Gastroesophageal sphincter (tissue), 4 donors: ENCODE data around the gene INTS15. TPM values are rescaled to one million over a fixed set of nuclear protein-coding genes. Genes with fewer than 3 reads are reported as not detected.
A peak's percentile ranks its signal among the peaks of the same experiment; 100 is the strongest.

Source experiments
- ATAC-seq: fragments of 150-250 bp; one replicate; pipeline ENCODE4 v1.9.1; 2016; ENCODE audit warnings: mild to moderate bottlenecking, moderate library complexity
- H3K27ac ChIP-seq, 4 donors: fragments of 200-600 bp; sonication (generic) in 3 of 4; 1 replicate in 3 of 4; 2 replicates in 1 of 4; pipeline ENCODE4 v1.5.1; 2016 to 2019
- H3K27me3 ChIP-seq: fragments of 200-600 bp; sonication (generic); one replicate; pipeline ENCODE4 v1.5.1; 2019
- H3K36me3 ChIP-seq, 2 donors: fragments of 200-600 bp; sonication (generic); one replicate each; pipeline ENCODE4 v1.5.1; 2019; ENCODE audit warnings: control low read depth in 1 of 2
- H3K4me1 ChIP-seq, 3 donors: fragments of 200-600 bp; sonication (generic); 1 replicate in 2 of 3; 2 replicates in 1 of 3; pipeline ENCODE4 v1.5.1; 2016 to 2019; ENCODE audit warnings: control low read depth in 2 of 3
- H3K4me3 ChIP-seq, 2 donors: fragments of 200-600 bp; sonication (generic); one replicate each; pipeline ENCODE4 v1.5.1; 2019; ENCODE audit warnings: mild to moderate bottlenecking in 1 of 2, moderate library complexity in 1 of 2
- H3K9me3 ChIP-seq, 3 donors: fragments of 200-600 bp; sonication (generic); one replicate each; pipeline ENCODE4 v1.5.1; 2017 to 2019; ENCODE audit warnings: control low read depth in 2 of 3
- EP300 ChIP-seq: sonication (generic); formaldehyde crosslinking; IDR thresholded peaks from one replicate; pipeline ENCODE4 v1.6.1; 2017; ENCODE audit warnings: antibody characterized with exemption, mild to moderate bottlenecking
- POLR2A ChIP-seq, 2 donors: fragments of 450-650 bp; IDR thresholded peaks; one replicate each; pipeline ENCODE4 v1.6.1; 2017; ENCODE audit warnings: antibody characterized with exemption in 2 of 2, mild to moderate bottlenecking in 2 of 2, moderate library complexity in 1 of 2
- POLR2AphosphoS5 ChIP-seq: sonication (generic); formaldehyde crosslinking; IDR thresholded peaks from one replicate; pipeline ENCODE4 v1.6.1; 2017; ENCODE audit warnings: antibody characterized with exemption
- WGBS, 2 donors: methylation state at CpG; one replicate each; pipeline ENCODE4 v1.1.5; 2018; ENCODE audit warnings: low coverage in 1 of 2; 5-methylcytosine and 5-hydroxymethylcytosine counted together
- total RNA-seq, 4 donors: library from RNA; depleted of rRNA; stranded (reverse); fragments of >200 nt; gene quantifications; one replicate each; pipeline ENCODE4 v1.1.0, GENCODE V29; 2016
- TF ChIP-seq, protein P1 (sequence below), 4 experiments: fragments of 200-600 bp in 2 of 4; fragments of 450-650 bp in 2 of 4; sonication (generic) in 1 of 4; IDR thresholded peaks; one replicate each; pipeline ENCODE4 v1.5.1; 2017 to 2019; ENCODE audit warnings: antibody characterized with exemption in 4 of 4, mild to moderate bottlenecking in 2 of 4, moderate library complexity in 2 of 4

Gene INTS15
- total RNA-seq, 4 donors from 2014 or later: 25.6 to 34.5 (median 32.5) TPM

DNA sequence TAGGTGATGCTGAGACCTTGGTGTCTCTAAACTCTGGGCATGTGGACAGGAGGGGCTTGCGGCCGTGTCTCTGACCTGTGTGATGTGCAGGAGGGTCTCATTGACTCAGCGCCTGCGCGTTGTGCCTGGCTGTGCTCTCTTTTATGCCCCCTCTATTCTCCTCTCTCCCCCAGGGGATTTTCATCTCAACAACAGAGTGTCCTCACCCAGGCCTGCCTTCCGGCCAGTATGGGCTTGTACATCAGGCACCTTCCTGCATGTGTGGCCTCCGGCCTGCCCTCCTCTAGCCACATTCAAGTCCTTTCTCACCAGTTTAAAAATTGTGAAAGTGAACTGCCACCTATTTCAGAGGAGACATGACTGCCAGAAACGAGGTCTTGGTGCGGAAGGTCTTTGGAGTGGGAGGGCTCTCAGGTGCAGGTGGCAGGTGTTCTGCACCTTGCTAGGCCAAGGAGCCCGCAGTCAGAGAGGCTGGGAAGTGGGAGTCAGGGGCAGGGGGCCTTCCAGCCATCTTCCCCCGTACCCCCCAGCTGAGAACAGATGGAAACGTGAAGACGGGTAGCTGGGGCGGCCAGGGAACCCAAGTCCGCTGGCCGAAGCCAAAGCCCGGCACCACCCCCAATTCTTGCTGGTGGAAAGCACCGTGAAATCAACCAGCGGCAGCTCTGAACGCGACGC is 531 bp upstream of the INTS15 start:
- Histone ChIP-seq H3K9me3 (no peaks in the 10 kb centered on the region), H3K27ac (peak overlapping the region in 3 of 4 donors; percentile 91 to 93 (median 92)), H3K4me1 (peaks cover 0 to 24% (median 18%) of the 10 kb centered on the region in 3 donors), H3K36me3 (peaks cover 0 to 79% of the 10 kb centered on the region in 2 donors), H3K27me3 (no peaks in the 10 kb centered on the region), H3K4me3 (peak overlapping the region in 1 of 2 donors; percentile 91)
- TF ChIP-seq, protein P1, sequence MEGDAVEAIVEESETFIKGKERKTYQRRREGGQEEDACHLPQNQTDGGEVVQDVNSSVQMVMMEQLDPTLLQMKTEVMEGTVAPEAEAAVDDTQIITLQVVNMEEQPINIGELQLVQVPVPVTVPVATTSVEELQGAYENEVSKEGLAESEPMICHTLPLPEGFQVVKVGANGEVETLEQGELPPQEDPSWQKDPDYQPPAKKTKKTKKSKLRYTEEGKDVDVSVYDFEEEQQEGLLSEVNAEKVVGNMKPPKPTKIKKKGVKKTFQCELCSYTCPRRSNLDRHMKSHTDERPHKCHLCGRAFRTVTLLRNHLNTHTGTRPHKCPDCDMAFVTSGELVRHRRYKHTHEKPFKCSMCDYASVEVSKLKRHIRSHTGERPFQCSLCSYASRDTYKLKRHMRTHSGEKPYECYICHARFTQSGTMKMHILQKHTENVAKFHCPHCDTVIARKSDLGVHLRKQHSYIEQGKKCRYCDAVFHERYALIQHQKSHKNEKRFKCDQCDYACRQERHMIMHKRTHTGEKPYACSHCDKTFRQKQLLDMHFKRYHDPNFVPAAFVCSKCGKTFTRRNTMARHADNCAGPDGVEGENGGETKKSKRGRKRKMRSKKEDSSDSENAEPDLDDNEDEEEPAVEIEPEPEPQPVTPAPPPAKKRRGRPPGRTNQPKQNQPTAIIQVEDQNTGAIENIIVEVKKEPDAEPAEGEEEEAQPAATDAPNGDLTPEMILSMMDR (IDR thresholded peaks at IDR 0.05): no peak
- TF ChIP-seq POLR2AphosphoS5: no peak
- TF ChIP-seq EP300: no peak
- no peak for TF ChIP-seq POLR2A (IDR thresholded peaks at IDR 0.05)
- no peak for ATAC-seq
- 94 to 100% methylated on average over 2 to 4 of the region's 22 CpGs for WGBS, 2 donors

DNA sequence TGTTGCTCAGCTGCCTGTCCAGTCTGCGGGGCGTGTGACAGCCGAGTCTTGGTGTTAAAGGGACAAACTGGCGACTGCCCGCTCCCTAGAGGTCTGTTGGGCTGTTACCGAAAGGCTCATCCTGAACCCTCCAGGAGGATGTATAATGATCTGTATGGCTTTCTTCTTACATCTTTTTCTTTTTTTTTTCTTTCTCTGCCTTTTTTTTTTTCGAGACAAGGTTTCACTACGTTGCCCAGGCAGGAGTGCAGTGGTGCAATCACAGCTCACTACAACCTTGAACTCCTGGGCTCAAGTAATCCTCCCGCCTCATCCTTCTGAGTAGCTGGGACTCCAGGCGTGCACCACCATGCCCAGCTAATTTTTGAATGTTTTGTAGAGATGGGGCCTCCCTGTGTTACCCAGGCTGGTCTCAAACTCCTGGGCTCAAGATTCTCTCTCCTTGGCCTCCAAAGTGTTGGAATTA is 857 bp downstream of the INTS15 start:
- TF ChIP-seq EP300: no peak
- no peak for TF ChIP-seq POLR2AphosphoS5
- TF ChIP-seq, protein P1 (IDR thresholded peaks at IDR 0.05): no peak
- TF ChIP-seq POLR2A (IDR thresholded peaks at IDR 0.05): no peak
- Histone ChIP-seq H3K4me1 (peaks cover 0 to 24% (median 18%) of the 10 kb centered on the region in 3 donors), H3K27me3 (no peaks in the 10 kb centered on the region), H3K9me3 (no peaks in the 10 kb centered on the region), H3K36me3 (peaks cover 0 to 79% of the 10 kb centered on the region in 2 donors), H3K27ac (peak overlapping the region; percentile 10 to 93 (median 92)), H3K4me3 (peak overlapping the region; percentile 50 to 91)
- ATAC-seq: no peak
- 0 to 8% methylated on average over 3 to 6 of the region's 10 CpGs for WGBS, 2 donors

DNA sequence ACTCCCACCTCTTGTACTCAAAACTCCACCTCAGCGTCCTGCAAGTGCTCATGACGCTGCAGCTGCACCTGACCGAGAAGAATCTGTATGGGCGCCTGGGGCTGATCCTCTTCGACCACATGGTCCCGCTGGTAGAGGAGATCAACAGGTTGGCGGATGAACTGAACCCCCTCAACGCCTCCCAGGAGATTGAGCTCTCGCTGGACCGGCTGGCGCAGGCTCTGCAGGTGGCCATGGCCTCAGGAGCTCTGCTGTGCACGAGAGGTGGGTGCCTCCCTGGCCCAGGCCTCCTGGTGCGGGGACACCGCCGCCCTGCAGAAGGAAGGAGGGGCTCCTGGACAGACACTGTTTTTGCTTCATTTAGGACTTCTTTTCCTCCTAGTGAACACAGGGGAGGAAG is 10.3 kb downstream of the INTS15 start:
- no peak overlapping the region for H3K27ac ChIP-seq
- peaks cover 0 to 100% of the 10 kb centered on the region in 2 donors for H3K36me3 ChIP-seq
- H3K27me3 ChIP-seq: no peaks in the 10 kb centered on the region
- no peaks in the 10 kb centered on the region for H3K4me1 ChIP-seq
- whole genome bisulfite sequencing, 2 donors: no CpG with 5 or more reads among the region's 15 CpGs
- no peak overlapping the region for H3K4me3 ChIP-seq
- no peak for ATAC-seq
- H3K9me3 ChIP-seq: no peaks in the 10 kb centered on the region
- no peak for TF ChIP-seq EP300
- TF ChIP-seq, protein P1 (IDR thresholded peaks at IDR 0.05): no peak
- TF ChIP-seq POLR2AphosphoS5: no peak
- TF ChIP-seq POLR2A (IDR thresholded peaks at IDR 0.05): no peak

DNA sequence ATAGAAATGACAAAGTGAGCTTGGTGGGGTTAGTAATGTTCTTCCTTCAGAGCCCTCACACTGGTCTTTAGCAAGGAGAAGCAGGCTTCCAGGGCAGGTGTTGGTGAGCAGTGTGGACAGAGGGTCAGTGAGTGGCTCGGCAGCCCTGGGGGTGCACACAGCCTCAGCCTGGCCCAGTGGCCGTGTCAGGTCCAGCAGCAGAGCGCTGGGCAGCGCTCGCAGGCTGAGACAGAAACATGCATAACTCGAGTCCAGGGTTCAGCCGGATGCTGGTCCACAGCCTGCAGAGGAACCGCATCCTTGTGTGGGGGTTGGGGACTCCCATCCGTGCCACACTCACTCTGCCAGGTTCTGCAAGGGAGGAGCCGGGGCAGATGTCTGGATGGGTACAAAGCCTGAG is 14.6 kb downstream of the INTS15 start:
- no peak overlapping the region for H3K4me3 ChIP-seq
- no peak for TF ChIP-seq EP300
- TF ChIP-seq, protein P1 (IDR thresholded peaks at IDR 0.05): no peak
- TF ChIP-seq POLR2AphosphoS5: no peak
- TF ChIP-seq POLR2A (IDR thresholded peaks at IDR 0.05): no peak
- no peak overlapping the region for H3K27ac ChIP-seq
- ATAC-seq: no peak
- H3K9me3 ChIP-seq: no peaks in the 10 kb centered on the region
- no peaks in the 10 kb centered on the region for H3K4me1 ChIP-seq
- peaks cover 0 to 100% of the 10 kb centered on the region in 2 donors for H3K36me3 ChIP-seq
- no peaks in the 10 kb centered on the region for H3K27me3 ChIP-seq
- WGBS, 2 donors: 100% methylated on average over 1 of the region's 10 CpGs; no CpG with 5 or more reads in 1 of the 2 donors
